Renal cortical epithelial cell (primary cell): ENCODE data around the gene AKAP9. TPM values are rescaled to one million over a fixed set of nuclear protein-coding genes. Genes with fewer than 3 reads are reported as not detected.
"Not testable (repeated sequence)": the region's sequence is repeated elsewhere in the genome, so short reads cannot be mapped to it uniquely, and the experiment has no call there.

Experiments
- DNase-seq: peaks from one replicate; pipeline ENCODE4 v3.0.0-alpha.2; 2011; ENCODE audit warnings: low read depth
- total RNA-seq: library from RNA; depleted of rRNA; stranded (reverse); fragments of >200 nt; gene quantifications from 2 replicates; pipeline ENCODE4 v1.2.3, GENCODE V29; 2014

Gene AKAP9
- total RNA-seq, 1 donor from 2014 or later: 83.9 TPM

- DNase-seq: peak; percentile 75
Measured at GRCh38 chr7:92134271-92135051, 193.8 kb downstream of the AKAP9 start, which contains the start of gene CYP51A1. TSS of gene CYP51A1 (minus strand) at chr7:92134477. CDS start at chr7:92134364, 113 bp downstream.

GRCh38 chr7:92135052-92135889 is 194.6 kb downstream of the AKAP9 start:
- DNase-seq: peak; percentile 46

GRCh38 chr7:92137557-92137956 is 196.9 kb downstream of the AKAP9 start:
- DNase-seq: no peak

GRCh38 chr7:92141161-92141560 is 200.5 kb downstream of the AKAP9 start:
- DNase-seq: no peak

- not testable (repeated sequence) for DNase-seq
Measured at GRCh38 chr7:92142791-92143190, 202.1 kb downstream of the AKAP9 start.

GRCh38 chr7:92143192-92143880 is 202.7 kb downstream of the AKAP9 start:
- DNase-seq: not testable (repeated sequence)

- DNase-seq: no peak
Measured at GRCh38 chr7:92149736-92150239, 209.1 kb downstream of the AKAP9 start.

- no peak for DNase-seq
Measured at GRCh38 chr7:92150450-92151017, 209.9 kb downstream of the AKAP9 start.

- DNase-seq: no peak
Measured at GRCh38 chr7:92155108-92155739, 214.6 kb downstream of the AKAP9 start.

GRCh38 chr7:92156990-92157389 is 216.3 kb downstream of the AKAP9 start:
- DNase-seq: no peak

- DNase-seq: peak; percentile 68
Measured at GRCh38 chr7:92158660-92159575, 218.3 kb downstream of the AKAP9 start.

Other genes with a start within 250 kb of the AKAP9 start
- gene MTERF1, start 60.2 kb upstream of the AKAP9 start, total RNA-seq: 14.1 and 28.6 TPM in 2 replicates
- 123 and 425 TPM in 2 replicates for gene CYP51A1, start 193.6 kb downstream of the AKAP9 start, total RNA-seq
- 0.05 TPM in 1 of 2 replicates, not detected in the other for gene LRRD1, start 238.3 kb downstream of the AKAP9 start, total RNA-seq